Activated T-cell treated with anti-CD3 and anti-CD28 coated beads for 1 hour (primary cell): ENCODE measurements around the gene UBE2F.
"Not testable (repeated sequence)": the region's sequence is repeated elsewhere in the genome, so short reads cannot be mapped to it uniquely, and the experiment has no call there.

ENCODE experiments used
- DNase-seq: peaks from one replicate; pipeline ENCODE4 v3.0.0-alpha.2; 2020; ENCODE audit warnings: low read depth

Gene UBE2F

DNA sequence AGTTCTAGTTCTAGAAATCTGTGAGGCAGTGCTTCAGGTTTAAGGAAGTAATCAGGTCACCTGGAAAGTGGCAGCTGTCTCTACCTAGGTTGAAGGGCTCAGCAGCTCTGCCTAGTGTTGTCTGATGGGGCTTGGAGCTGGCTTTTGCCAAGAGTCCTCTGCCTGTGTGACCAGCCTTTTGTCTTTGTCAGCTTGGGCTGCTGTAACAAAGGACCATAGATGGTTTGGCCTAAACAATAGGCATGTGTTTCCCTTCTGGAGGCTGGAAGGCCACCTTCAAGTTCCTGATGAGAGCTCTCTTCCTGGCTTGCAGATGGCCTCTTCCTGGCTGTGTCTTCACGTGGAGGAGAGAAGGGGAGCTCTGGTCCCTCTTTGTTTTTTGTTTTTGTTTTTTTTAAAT, 13.3 kb downstream of the UBE2F start:
- no peak for DNase-seq

DNA sequence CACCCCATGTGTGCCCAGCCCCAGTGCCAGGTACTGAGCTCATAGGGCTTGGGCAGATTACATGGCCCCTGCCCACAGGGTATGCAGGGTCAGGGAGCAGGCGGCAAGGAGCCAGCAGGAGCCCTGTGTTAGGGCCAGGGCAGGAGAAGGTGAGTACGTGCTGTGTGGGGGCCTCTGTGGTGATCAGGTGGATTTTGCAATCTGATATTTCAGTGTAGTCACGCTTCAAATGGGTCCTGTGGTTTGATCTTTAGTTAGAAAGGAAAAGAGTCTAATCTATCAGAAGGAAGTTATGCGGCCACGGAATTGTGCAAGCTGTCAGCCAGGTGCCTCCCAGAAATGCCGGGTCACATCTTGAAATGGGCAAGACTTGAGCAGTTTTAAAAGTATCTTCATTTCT, 13.9 kb downstream of the UBE2F start:
- DNase-seq, result no peak

DNA sequence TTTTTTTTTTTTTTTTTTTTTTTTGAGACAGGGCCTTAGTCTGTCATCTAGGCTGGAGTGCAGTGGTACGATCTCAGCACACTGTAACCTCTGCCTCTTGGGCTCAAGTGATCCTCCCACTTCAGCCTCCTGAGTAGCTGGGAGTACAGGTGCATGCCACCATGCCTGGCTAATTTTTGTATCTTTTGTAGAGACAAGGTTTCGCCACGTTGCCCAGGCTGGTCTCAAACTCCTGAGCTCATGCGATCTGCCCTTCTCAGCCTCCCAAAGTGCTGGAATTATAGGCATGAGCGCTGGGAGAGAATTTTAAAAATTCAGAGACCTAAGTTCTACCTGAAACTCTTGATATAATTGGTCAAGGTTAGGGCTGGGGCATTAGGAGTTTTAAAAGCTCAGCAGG, 14.8 kb downstream of the UBE2F start:
- not testable (repeated sequence) for DNase-seq

DNA sequence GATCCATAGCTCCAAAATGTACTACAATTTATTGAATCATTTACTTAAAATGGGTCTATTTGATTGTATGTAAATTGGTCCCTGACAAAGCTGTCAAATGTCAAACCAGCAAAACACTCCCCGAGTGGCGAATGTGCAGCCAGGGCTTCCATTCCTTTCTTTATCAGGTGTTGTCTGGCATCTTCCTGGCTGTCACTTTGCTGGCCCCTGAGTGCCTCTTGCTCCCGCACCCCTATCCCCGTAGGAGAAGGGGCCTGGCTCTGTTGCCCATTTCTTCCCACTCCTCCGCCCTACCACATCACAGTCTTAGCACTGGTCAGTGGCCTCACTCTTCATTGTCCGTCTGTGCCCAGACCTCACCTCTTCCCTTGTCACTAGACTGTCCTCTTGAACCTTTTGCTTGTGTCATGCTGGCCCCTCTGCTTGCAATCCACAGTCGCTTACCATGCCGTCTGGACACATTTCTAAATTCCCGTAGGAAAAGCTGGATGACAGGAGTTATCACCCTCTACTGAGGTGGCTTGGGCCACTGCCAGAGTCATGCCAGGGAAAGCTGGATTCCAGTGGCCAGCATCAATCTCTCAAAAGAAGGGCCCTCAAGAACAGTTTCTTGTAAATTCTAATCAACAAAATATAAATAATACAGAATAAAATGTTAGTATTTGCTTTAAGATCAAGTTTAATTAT, 15.4 kb downstream of the UBE2F start:
- DNase-seq, result no peak

DNA sequence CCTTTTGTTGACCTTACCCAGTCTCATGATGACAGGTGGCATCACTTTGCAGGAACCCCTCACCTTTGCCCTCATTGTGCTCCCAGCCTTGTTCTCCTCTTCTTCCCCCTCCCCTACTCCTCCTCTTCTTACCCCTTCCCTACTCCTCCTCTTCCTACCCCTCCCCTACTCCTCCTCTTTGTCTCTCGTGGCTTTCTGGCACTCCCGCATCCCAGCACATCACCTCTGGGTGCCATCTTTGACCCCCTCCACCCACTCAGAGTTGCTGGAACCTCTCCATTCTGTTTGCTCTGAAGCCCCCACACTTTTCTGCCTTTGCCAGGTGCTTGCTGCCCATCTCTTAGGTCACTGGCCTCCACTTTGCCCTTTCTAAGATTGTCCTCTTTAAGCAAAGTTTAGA, 17.1 kb downstream of the UBE2F start:
- DNase-seq, result no peak

DNA sequence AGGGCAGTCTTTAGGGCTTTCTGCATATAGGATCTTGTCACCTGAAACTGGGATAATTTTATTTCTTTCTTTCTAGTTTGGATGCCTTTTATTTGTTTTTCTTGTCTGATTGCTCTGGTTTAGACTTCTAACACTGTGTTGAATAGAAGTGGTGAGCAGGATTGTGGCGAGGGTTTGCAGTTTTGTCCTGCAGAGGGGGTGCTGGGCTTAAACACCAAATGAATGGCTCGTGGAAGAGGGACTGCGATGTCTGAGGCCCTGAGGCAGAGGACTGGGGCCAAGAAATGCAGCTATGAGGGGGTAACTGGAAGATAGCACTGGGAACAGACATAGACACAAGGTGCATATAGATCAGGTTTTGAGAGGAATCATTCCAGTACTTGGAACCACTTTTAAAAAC, 20.5 kb downstream of the UBE2F start:
- DNase-seq, result no peak

DNA sequence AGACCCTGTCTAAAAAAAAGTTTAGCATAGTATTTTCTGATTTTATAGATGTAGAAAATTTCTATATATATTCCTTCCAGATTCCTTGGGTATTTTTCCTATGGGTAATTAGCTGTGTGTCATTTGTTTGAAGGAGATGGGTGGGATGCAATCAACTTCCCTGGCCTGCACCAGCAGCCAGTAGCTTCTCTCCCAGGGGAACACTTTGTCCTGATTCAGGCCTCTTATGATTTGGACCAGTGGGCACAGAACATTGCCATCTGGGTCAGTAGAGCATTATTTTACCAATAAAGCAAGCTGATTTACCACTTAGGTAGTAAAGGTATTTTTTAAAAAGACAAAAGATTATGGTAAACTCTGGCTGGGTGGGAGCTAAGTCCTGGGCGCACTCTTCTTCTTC, 26.9 kb downstream of the UBE2F start:
- DNase-seq, result no peak

DNA sequence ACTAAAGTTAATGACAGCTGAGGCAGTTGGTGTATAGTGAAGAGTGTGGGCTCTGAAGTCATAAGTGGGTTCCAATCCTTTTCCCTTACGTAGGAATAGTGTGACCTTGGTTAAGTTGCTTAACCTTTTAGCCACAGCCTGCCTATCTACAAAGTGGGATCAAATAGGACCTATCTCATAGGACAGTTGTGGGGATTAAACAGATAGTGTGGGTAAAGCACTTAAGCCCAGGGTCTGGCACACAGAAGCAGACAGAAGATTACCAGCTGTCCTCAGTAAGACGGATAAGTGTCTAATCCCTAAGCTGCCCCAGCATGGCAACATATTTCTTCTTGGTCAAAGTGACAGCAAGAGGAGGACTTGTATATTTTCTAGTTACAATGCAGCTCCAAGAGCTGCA, 28.2 kb downstream of the UBE2F start:
- no peak for DNase-seq

DNA sequence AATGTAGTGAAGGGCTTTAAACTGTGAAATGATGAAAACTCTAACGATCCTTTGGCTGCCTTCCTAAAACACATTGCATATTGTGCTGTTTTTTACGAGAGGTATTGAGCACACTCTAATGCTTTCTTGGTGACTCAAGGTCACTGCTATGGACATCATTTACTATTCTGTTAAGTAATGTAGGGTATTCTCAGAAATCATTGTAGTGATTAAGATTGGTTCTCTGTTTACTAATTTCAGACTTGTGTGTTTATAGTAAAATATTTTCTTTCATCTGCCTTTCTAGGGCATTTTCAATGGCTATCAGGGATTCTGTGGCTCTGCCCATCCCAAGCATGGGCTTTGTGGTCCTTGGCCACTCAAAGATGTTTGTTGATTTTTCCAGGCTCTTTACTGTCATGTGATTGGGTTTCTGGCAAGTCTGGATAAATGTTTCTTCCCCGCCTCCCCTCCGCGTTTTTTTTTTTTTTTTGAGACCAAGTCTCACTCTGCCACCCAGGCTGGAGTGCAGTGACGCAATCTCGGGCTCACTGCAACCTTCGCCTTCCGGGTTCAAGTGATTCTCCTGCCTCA, 29.3 kb downstream of the UBE2F start:
- no peak for DNase-seq

DNA sequence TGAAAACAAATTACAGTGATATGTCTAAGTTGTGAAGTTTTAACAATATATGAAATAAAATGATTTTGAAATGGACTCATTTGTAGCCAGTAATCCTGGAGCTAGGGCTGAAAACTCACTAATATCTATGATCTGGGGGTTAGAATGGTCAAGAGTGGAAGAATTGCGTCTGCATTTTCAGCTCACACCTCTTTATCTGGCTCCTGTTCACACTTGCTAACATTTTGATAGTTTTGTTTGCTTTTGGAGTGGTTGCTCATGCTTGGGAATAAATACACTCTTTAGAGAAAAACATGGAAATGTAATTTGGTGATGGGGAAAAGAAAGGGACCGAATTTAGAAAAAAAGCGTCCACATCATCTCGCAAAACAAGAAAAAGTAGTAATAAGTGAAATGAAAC, 30.7 kb downstream of the UBE2F start:
- DNase-seq, result no peak

DNA sequence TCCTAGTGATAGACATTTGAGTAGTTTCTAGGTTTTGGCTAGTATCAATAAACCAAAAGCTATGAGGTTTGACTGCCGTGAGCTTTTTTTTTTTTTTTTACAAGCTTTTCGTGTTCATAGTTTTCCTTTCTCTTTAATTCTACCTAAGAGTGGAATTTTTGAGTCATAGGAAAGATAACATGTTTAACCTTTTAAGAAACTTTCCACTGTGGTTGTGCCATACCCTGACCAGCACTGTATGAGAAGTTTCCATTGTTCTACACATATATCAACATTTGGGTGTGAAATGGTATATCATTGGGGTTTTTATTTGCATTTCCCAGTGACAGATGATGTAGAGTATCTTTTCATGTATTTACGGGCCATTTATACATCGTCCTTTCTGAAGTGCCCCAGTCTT, 31.7 kb downstream of the UBE2F start:
- no peak for DNase-seq

DNA sequence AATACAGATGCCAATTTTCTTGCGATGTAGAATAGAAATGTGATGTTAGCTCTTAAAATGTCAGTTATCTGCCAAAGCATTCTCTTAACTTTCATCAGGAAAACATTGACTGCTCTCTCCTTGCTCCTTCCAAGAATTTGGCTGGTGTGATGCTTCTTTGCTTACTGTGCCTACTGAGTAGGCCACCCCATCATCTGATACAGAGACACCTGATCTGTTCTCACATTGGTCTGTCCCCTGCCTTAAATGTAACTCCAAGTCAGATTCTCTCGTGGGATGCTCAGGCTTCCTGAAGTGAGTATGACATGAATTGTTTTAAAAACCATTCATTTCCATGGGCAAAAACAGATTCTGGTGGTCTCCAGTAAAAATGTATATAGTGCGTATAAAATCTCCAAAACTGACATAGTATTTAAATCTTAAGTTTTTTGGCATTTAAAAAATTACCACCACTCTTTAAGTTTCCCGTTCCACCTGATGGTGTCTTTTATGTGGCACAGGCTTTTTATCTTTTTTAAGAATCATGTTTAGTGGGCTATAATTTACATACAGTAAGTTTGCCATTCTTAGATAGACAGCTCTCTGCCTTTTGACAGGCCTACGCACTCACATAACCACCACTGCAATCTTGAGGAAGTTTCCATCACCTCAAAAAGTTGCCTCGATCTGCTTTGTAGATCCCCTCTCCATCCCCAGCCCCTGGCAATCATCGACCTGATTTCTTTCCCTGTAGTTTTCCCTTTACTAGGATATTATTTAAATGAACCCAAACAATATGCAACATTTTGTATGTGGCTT, 36.6 kb downstream of the UBE2F start:
- no peak for DNase-seq

DNA sequence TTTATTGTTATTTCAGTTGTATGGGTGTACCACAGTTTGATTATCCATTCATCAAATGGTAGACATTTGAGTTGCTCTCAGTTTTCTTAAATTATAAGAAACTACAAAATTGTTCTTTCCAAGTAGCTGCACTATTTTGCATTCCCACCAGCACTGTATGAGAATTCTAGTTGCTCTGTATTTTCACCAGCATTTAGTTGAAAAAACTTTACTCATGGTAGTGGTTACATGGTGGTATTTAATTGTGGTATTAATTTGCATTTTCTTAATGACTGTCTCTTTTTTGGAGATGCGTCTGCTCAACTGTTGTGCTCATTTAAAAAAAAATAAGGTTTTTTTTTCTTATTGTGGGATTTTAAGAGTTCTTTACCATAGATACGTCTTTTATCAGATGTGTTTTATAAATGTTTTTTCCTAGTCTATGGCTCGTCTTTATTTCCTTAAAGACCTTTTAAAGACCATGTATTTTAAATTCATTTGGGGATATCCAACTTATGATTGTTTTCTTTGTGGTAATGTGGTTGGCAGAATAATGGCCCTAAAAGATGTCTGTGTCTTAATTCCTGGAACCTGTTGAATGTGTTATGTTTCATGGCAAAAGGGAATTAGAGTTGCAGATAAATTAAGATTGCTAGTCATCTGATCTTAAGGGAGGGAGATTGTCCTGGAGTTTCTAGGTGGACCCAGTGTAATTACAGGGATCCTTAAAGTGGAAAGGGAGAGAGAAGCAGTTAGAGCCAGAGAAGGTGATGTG, 37.4 kb downstream of the UBE2F start:
- no peak for DNase-seq

DNA sequence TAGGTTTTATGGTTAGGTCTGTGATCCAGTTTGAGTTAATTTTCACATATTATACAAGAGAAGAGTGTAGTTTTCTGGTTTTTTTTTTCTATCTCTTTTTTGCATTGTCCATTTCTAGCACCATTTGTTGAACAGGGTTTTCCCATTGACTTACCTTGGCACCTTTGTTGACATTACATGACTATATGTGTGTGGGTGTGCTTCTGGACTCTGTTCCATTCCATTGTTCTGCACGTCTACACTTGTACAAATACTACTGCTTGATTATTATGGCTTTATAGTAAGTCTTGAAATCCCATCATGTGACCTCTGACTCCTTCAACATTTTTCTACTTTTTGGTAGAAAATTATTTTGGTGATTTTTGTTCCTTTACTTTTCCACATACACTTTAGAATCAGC, 38.7 kb downstream of the UBE2F start:
- DNase-seq, result no peak

DNA sequence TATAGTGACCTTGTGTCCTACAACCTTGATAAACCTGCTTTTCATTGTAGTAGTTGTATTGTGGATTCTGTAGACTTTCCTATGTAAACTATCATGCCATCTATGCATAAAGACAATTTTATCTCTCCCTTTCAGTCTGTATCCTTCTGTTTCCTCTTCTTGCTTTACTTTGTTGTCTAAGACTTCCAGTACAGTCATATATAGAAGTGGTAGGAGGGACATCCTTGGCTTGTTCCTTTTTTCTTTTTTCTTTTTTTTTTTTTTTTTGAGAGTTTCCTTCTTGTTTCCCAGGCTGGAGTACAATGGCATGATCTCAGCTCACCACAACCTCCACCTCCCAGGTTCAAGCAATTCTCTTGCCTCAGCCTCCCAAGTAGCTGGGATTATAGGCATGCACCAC, 39.7 kb downstream of the UBE2F start:
- no peak for DNase-seq

DNA sequence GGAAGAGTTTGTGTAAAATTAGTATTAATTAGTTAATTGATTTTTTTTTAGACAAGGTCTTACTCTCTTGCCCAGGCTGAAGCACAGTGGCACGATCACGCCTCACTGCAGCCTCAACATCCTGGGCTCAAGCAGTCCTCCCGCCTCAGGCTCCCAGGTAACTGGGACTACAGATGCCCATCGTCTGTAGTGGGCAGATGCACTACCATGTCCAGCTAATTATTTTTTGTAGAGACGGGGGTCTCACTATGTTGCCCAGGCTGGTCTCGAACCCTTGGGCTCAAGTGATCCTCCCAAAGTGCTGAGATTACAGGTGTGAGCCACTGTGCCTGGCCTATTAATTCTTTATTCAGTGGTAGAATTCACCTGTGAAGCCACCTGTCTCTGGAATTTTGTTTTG, 41.1 kb downstream of the UBE2F start:
- DNase-seq, result no peak

DNA sequence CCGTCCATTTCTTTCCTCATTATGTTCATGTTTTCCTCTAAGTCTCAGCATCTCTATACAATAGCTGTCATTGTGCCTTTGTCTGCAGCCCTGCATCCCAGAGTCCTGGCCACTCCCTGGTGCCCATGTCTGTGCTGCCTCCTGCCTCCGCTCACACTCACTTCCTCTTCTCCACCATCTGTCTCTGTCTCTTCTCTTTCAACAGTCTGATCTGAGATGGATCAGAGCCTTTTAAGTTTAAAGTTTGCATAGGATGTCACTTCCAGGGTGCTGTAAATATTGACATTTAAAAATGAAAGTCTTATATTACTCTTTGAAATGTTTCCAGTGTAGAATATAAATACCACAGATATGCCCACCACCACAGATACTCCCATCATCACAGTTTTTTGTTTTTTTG, 42.7 kb downstream of the UBE2F start:
- no peak for DNase-seq

DNA sequence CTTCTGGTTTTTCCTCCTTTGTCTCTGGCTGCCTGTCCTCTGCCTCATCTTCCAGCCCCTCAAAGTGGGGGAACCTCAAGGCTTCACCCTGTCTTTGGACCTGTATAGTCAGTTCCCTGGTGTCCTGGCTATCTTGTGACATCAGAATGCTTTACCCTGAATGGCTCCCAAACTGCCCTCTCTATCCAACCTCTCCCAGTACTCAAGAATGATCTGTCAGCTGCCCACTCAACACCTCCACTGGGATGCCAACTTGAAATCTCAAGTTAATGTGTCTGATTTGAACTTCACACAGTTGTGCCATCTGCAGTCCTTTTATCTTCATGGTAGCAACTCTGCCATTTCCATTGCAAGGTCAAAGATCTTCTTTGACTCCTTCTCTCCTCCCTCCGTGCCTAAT, 43.8 kb downstream of the UBE2F start:
- no peak for DNase-seq

DNA sequence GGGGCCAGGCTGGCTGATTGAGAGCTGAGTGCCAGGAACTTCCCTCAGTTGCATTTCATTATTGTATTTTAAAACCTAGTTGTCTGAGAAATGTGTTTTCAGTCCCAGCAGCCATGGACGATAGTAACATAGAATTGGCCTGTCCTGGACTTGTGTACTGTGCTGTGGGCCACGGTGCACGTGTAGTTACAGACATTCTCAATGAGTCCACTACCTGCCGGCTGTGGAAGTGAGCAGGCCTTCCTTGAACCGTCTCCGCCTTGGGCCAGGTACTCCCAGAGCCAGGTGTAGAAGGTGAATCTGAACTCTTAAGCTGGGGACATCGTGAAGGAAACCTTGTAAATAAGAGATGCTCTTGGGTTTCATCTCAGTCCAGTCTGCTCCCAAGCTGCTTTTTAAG, 47.0 kb downstream of the UBE2F start:
- DNase-seq, result no peak

DNA sequence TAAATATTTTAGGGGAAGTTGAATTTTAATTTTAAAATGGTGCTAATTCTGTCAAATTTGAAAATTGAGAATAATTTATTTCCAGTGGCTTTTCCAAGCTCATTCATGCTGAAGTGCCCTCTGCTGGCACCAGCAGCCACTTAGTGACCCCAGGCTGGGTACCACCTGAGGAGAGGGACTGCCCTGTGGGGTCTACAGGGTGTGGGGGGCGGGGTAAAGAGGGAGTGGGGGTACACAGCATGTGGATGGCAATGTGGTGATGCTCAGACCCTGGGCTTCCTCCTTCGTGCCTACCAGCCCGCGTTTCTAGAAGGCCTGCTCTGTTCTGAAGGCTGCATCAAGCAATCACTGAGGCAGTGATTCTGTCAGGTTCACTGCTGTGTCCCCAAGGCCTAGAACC, 48.9 kb downstream of the UBE2F start:
- DNase-seq, result no peak

DNA sequence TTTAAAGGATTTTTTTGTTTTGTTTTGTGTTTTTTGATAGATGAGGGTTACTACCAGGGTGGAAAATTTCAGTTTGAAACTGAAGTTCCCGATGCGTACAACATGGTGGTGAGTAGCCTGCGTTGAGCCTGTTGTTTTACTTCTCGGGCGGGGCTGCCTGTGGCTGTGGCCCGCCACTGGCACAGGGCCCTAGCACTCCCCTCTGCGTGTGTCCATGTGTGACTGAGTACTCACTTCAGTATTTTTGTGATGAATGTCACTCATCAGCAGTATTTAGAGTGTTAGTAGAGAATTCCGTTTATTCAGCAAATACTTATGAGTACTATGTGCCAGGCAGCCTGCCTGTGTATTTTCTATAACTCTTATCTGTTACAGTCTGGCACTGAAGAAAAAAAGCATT, 49.7 kb downstream of the UBE2F start:
- no peak for DNase-seq

DNA sequence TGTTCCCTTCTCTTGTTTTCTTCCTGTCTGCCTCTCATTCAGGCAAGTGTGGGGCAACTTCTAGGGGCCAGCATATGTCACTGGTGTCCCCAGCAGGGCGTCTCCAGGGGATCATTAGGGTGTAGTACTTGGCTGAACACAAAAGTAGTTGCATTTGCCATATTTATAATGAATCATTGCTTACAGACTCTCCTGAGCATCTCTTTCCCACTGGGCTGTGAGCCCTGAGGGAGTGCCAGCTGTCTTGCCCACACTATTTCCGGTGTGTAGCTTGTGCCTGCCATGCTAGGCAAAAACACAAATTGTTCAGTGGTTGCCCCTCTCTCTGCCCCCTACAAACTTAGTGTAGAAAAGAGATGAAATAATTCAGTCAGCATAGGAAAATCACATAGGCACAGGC, 53.1 kb downstream of the UBE2F start:
- DNase-seq, result no peak

DNA sequence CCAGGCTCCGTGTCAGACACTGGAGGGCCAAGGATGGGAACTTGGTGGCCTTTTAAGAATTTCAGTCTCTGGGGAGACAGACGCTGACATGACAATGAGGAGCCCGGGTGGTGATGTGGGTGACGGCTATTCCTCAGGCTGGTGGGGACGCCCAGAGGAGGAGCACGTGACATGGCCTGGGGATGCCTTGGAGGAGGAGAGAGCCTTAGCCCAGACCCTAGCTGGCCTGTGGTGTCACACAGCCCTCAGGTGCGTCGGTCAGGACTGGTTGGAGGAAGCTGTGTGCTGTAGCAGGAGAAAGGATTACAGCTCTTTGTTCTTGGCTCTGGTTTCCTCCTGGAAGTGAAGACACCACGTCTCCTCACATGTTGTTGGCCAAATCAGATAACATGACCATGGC, 54.0 kb downstream of the UBE2F start:
- no peak for DNase-seq
